NCI-H446 (cell line): ENCODE data around the gene SOCS7.

Experiments used
- DNase-seq, 2 experiments: peaks; one replicate each; lab custom pipeline; 2025; lab: John Stamatoyannopoulos, UW

Gene SOCS7

DNA sequence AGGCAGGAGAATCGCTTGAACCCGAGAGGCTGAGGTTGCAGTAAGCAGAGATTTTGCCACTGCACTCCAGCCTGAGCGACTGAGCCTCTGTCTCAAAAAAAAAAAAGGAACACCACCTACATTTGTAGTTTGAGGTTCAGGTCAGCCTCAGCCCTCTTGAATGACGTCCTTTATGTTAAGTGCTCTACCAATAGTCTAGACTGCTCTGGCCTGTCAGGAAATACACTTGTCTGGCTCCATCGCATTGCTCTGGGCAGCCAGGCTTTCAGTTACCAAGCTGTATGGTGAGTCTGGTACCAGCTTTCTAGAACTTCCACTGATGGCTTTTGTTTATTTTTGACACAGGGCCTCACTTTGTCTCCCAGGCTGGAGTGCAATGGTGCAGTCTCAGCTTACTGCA lies 11.4 kb downstream of the SOCS7 start:
- no peak for DNase-seq

DNA sequence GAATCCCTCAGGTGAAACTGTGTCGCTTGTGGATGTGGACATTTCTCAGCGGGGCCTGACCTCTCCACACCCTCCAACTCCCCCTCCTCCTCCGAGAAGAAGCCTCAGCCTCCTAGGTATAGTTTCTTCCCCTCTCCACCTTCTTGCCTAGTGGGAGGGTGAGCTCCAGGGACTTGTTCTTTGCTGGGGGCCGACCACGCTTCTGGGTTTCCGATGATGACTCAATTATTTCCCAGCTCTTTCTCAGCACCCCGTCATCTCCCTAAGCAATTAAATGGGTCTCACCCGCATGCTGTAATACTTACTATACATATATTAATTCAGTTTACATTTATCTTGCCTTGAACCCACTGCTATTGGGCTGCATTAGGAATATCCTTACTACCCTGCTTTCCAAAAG lies 13.1 kb downstream of the SOCS7 start:
- DNase-seq, result no peak

DNA sequence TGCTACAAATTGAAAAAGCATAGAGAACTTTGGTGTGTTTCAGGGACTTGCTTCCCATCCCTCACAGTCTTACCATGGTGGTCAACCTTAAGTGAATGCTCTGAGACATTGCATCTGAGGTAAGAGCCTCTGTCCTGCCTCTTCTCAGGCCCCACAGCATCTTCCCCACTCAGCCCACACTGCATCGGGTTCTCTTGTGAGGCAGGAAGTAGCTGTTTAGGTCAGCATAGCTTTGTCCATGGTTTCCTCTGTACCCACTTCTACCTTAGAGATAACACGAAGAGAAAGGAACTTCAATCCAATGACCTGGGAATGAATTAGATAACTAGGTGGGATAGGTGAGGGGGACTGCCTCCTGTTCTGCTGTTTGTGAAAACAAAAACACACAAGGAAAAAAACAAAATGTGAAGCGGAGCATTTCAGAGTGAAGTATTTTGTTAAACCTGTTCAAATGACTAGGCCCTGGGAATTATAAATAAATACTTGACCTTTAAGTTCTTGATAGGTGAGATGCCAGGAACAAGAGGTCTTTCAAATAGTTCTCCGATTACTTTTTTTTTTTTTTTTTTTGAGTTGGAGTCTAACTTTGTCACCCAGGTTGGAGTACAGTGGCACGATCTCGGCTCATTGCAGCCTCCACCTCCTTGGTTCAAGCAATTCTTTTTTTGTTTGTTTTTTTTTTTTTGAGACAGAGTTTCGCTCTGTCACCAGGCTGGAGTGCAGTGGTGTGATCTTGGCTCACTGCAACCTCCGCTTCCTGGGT lies 17.7 kb downstream of the SOCS7 start:
- DNase-seq, result no peak

DNA sequence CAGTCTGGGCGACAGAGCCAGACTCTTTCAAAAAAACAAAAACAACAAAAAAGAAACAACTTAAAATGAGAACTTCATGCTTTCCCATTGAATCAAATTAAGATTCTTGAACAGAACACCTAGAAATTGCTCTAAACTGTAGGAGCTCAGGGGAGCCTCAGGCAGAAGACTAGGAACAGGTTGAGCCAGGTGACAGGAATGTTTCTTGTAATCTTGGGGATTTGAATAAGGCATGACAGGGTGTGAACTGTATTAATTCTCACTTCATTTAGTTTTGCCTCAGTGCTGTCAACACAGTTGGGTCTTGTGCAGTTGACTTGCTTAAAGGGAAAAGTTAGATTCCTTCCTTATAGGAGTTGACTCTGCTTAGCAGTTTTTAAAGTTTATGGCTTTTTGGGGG lies 27.8 kb downstream of the SOCS7 start:
- DNase-seq, result no peak

DNA sequence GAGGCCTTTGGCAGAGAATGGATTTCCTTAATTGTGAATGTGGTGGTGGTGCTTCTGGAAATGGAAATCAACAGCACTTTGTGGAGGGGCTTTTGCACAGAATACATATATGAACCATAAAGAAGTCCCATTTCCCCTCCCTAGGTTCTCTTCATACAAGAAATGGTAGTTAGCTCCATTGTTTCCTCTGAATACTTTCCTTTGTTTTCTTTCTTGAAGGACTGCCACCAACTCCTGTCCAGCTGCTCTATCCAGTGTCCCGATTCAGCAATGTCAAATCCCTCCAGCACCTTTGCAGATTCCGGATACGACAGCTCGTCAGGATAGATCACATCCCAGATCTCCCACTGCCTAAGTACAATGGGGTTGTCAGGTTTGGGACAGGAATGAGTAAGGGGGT lies 43.4 kb downstream of the SOCS7 start:
- DNase-seq, result no peak

DNA sequence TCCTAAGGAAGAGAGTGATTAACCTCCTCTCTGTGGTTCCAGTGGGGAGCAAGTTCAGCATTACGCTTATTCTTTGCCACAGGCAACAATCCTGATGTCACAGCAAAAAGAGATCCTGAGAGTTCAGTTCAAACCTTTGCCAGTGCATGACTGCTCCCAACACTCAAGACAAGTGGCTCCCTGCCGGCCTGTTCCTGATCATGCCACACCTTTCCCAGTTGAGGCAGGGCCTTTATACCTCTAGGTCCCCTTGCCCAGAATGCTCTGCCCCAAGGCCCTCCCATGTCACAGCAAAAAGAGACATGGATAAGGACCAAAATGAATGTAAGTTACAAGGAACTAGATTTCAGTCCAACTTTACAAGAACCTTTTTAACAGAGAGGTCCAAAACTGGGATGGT lies 45.6 kb downstream of the SOCS7 start:
- DNase-seq, result no peak

DNA sequence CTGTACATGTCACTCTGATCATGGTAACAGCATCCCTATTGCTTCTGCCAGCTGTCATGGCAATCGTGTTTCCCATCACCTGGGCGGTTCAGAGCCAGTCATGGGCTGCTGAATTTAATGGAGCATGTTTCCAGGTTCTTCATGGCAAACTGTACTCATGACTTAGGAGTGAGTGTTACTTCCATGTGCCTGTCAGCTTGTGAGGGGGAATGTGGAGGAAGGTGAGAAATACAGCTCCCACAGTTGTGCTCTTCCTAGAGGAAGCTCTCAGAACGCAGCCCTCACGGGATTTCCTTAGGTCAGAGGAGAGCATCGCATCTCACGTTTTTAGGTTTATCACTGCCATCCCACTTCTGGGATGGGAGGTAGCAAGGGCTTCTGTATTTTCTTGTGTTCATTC lies 48.6 kb downstream of the SOCS7 start:
- no peak for DNase-seq

DNA sequence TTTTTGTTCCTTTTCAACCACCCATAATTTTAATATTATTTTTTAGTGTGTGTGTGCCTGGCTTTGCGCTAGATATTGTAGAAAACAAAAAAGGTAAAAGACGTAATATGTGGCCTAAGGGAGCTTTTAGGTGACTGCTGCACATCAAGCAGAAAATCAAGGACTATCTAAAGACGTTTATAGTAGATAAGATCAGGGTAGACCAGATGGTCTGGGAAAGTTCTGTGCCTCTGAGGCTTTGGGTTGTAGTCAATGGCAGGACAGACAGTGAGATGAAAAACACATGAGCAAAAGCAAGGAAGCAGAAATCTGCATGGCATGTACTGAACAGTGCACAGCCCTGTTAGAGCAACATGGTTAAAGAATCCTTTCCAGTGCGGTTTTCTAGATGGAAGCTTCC lies 49.8 kb downstream of the SOCS7 start:
- DNase-seq, result no peak

DNA sequence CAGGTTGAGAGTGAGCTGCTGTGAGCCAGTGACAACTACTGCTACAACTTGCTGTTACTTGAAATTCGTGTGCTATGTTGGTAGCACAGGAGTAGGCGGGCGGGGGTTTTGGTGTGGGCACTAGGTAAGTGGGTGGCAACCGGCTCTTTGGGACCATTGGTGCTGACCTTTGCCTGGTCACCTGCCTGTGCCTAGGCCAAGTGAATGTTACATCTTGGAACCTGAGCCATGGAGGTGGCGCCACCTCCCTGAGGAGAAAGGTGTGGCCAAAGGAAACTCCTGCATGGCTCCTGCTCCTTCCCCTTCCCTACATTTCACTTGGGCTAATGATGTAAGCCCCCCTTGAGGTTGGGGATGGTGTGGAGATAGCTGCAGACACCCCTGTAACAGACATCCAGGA lies 51.3 kb downstream of the SOCS7 start:
- DNase-seq, result no peak

DNA sequence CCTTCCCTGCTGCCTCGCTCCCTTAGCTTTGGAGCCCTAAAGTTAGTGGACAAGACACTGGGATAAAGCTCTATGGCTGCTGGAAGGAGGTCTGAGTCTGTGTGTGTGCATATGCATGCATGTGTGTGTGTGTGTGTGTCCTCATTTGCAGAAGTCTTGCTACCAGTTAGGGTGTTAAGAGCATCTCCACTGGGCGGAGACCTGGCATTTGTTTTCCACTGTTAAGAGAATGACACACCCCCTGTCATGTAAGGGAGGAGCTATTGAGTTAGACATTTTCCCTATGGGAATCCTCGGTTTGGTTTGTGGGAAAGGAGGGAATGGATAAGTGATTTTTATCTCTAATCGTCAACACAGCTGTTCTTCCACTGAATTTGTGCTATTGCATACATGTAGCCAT lies 51.8 kb downstream of the SOCS7 start:
- DNase-seq, result no peak

DNA sequence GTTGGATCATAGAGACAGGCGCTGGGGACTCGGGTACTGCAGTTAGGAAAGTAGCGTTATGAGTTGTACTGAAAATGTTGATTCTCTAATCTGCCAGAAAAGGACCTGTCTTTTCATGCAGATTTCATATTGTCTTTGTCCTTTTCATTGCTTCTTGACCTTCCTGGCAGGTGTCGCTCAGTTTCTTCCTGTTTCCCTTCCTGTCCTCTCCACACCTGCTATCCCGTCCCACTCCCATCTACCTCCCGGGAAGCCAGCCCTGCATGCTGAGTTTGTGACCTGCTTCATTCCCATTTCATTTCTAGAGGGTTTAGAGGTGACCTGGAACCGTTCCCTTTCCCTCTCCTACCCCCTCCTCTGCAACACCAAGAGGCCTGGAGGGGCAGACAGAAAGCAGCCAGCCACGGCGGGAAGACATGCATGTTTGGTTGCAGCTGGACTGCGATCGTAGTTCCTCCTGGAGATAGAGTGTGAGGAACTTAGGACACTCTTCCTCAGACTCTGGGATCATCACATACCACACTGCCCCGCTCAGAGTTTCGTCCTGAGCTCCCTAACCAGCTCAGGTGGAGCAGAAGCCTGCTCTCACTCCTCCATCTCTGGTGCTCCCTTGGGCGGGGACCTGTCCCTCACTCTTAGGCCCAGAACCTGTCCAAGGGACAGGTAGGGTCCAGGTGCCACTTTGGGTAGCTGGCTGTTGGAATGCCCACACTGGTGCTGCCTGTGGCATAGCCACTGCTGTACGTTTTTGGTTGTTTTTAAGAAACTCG lies 52.7 kb downstream of the SOCS7 start:
- DNase-seq, result no peak

DNA sequence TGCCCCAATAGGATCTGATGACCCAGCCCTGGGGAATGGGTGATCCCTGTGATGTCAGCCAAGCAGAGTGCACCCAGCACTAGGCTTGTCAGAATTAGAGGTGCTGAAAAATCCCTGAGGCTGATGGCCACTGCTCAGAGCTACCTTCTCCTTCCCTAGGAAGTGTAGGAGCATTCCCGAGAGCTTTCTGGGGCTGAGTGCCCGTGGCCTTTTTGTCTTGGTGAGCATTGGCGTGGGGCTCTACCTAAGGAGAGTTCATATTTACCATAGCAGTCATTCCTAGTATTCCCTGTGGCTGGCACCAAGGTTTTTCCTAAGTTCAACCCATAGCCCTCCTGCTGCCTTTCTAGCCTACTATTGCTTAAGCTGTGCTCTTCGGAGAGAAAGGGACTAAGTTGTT lies 54.0 kb downstream of the SOCS7 start:
- DNase-seq, result no peak

DNA sequence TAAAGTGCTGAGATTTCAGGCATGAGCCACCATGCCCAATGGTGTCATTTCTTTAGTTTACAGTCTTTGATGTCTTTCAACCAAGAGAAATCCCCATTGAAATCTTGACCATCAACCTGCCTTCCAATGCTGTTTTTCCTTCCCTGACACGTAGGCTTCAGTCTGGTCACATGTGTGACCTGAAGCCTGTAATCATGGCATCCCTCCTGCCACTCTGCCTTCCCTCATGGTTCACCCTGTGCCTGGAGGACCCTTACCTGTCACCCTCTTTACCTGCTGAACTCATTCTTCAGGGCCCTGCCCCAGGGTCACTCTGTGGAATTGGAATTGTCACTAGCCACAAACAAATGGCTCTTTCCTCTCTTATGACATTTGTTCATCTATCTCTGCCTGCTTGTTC lies 58.6 kb downstream of the SOCS7 start:
- no peak for DNase-seq

DNA sequence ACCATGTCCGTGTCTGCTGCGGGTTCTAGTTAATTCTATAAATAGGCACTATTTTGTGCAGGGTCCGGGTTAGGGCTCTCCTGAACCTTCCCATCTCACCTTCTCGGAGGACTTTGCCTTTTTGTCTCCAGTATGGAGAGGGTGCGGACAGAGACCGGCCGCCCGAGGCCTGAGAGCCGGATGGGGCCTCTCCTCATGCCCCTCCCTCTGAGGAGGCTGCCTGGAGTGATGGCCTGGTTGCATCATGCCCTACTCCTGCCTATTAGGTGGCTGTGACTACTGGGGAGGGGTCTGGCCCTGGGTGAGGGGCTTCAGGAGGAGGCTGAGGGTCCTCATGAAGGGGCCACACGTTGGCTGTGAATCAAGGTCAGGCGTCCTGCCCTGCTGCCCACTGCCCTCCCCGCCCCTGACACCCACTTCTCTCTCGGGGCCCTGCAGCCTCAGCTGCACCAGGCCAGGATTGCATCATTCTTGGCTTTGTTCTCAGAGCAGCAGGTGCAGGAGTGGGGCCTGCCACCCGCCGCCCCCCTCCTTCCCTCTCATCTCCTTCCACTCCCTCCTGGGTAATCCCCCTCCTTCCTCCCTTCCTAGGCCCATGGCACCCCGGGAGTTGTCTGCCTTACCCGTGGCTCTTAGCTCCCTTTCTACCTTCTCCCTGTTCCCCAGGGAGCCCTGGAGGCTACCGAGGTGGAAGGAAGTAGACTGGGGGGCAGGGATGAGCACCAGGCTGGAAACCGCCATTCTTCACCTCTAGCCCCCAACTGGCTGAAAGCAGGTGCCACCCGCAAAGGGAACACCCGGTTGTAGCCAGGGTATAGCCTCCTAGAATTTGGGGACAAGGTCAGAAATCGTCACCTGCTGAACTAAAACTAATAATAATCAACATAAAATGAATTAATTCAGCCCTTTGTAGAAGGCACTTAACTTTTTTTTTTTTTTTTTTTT lies 63.9 kb downstream of the SOCS7 start:
- DNase-seq, result peak; percentile 71 to 74

DNA sequence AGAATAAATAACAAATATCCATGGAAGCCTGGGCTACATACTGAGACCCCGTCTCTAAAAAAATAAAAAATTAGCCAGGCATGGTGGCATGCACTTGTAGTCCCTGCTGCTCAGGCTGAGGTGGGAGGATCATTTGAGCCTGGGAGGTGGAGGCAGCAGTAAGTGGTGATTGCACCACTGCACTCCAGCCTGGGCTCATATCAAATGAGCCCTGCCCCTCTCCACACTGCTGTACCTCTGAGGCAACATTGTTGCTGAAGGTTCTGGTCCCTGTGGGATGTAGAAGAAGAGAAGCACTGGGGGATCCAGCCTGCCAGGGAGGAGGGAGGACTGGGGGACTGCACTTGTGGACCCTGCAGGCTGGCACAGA lies 65.2 kb downstream of the SOCS7 start:
- no peak for DNase-seq

DNA sequence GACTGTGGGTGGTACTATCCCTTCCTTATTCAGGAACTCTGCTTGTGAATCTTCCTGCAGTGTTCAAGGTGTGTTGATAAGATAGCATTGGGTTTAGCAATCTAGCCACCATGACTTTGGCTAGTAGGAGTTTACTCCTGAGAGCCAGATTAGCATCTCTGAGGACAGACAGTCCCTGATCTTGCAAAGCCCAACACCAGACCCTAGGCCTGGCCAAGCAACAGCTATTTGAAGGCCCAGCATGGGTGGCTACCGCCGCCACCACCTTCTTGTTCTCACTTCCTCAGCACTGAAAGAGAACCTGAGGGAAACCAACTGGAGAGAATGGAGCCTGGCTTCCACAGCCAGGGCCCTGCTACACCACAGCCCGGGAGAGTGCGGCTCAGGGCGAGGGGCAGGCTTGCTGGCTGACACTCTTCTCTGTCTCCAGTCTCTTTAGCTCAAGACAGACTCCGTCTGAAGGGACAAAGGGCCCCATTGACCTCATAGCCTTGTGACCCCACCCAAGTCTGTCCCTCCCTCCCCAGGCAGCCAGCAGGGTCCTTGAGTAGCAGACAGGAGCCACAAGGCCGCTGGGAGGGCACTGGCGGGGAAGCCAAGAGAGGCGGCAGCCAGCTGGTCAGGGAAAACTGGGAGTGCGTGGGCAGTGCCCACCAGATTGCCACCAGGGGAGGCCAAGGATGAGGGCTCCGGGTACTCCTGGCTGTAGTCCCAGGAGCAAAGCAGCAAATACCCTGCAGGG lies 65.7 kb downstream of the SOCS7 start:
- peak in 1 of 2 experiments; percentile 25 for DNase-seq

DNA sequence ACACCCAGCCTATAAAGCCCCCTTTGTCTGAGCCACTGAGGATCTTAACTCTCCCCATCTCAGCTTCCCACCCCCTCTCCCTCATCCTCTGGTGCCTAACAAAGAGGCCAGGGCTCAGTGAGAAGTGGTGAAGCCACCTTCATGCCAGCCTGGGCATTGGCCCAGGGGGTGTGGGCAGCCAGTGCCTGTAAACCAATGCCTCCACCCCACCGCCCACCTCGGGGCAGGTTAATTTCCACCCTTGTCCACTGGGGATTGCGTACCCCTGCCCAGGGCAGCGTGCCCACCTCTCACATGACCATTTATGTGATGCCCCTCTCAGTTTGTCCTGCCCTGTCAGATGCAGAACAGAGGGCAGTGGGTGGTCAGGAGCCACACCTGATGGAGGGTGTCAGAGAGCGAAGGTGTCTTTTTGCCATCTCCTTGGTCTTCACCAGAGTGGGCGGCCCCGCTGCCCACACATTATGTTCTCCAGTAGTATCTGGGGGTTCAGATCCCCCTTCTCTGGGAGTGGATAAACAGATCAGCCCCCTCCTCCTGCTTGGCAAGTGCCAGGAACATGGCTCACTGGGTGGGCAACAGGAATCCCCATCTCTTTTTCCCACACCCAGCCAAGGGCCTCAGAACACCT lies 66.5 kb downstream of the SOCS7 start:
- DNase-seq, result no peak

DNA sequence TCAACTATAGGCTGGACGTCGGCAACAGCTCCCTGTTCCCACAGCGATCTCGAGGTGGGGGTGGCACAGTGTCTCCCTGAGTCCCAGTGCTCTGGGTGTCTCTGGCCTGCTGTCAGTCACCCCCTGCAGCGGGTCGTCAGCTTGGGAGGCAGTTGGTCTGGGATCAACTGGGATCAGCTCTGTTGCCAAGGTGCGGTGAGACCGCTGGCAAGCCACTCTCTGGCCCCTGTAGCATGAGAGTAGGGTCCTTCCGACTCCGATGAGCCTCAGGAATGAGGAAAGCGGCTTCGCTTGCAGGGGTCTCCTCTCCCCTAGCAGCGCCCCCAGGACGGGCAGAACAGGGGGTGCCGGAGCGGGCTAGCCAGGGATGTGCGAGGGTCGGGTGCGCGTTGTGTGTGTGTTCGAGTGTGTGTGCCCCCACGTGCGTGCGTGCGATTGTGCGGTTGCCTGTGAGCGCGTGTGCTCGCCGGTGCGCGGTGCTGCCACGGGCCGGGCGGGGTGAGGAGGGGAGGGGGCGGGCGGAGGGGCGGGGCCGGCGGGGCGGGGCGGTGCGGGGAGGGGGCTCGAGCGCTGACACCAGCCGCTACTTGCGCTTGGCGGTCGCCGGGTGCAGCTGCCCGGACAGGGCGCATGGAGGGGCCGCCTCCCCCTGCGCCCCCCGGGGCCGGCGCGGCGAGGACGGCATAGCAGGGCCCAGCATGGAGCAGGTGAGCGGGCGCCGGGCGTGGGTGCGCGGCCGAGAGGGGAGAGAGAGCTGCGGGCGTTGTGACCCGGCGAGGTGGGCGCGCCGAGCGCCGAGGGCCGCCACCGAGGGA lies 67.3 kb downstream of the SOCS7 start:
- DNase-seq, result no peak

DNA sequence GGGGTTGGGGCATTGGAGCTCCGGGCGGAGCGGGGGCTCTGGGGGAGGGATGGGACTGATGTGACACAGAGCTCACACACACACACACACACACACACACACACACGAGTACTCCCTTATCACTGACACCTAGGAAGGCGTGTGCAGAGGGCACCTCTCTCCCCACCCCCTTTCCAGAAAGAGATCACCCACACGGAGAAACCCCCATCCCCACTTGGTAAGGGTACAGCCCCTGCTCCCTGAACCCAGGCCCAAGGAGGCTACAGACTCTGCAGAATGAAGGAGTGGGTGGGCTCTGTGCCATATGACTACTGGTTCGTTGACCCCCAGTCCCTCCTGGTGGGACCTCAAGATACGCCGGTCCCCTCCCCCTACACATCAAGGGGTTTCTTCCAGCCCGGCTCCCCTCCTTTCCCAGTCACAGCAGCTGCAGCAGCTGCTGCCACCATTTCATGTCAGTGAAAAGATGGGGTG lies 67.9 kb downstream of the SOCS7 start:
- no peak for DNase-seq

DNA sequence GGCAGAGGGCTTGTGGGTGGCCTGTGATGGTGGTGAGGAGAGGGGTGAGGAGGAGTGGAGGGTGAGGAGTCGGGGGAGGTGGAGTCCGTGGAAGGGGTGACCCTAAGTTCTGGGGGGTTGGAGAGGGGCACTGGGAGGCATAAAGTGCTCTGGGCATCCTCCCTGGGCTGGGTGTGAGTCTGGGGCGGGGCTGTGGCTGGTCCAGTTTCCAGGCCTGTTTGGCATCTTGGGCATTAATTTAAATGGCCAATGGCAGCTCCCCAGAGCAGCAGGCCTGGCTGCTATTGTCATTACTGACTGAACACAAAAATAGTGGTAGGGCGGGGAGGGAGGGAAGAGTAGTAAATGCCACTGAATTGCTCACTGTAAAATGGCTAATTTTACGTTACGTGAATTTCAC lies 68.9 kb downstream of the SOCS7 start:
- DNase-seq, result no peak
